Hepatocyte (in vitro differentiated cells): ENCODE results near the gene KRTAP9-9. TPM values are rescaled to one million over a fixed set of nuclear protein-coding genes. Genes with fewer than 3 reads are reported as not detected.

ENCODE experiments used
- DNase-seq: peaks from one replicate; pipeline ENCODE4 v3.0.0-alpha.2; 2016; ENCODE audit warnings: low spot score
- H2AFZ ChIP-seq: fragments of 200-600 bp; sonication (generic); 2 replicates; pipeline ENCODE4 v1.6.0; 2016; ENCODE audit warnings: antibody characterized with exemption, mild to moderate bottlenecking
- H3K27ac ChIP-seq: fragments of 200-600 bp; sonication (generic); 2 replicates; pipeline ENCODE4 v1.5.1; 2016; ENCODE audit warnings: mild to moderate bottlenecking
- H3K27me3 ChIP-seq: fragments of 200-600 bp; sonication (generic); 2 replicates; pipeline ENCODE4 v1.6.1; 2016
- H3K36me3 ChIP-seq: fragments of 200-600 bp; sonication (generic); replicated peaks from 2 replicates; pipeline ENCODE4 v1.5.1; 2016; ENCODE audit warnings: low read depth; ENCODE audit not compliant: insufficient read depth
- H3K4me1 ChIP-seq: fragments of 200-600 bp; sonication (generic); 2 replicates; pipeline ENCODE4 v1.5.1; 2016; ENCODE audit warnings: mild to moderate bottlenecking, moderate library complexity; ENCODE audit not compliant: insufficient read depth
- H3K4me2 ChIP-seq: fragments of 200-600 bp; sonication (generic); 2 replicates; pipeline ENCODE4 v1.6.0; 2016
- H3K4me3 ChIP-seq: fragments of 200-600 bp; sonication (generic); 2 replicates; pipeline ENCODE4 v1.5.1; 2016; ENCODE audit warnings: mild to moderate bottlenecking
- H3K79me2 ChIP-seq: fragments of 200-600 bp; sonication (generic); 2 replicates; pipeline ENCODE4 v1.6.0; 2017; ENCODE audit warnings: mild to moderate bottlenecking
- H3K9me2 ChIP-seq: fragments of 200-600 bp; sonication (generic); replicated peaks from 2 replicates; pipeline ENCODE4 v1.6.0; 2017; ENCODE audit warnings: mild to moderate bottlenecking; ENCODE audit not compliant: insufficient read depth
- H3K9me3 ChIP-seq: fragments of 200-600 bp; sonication (generic); 2 replicates; pipeline ENCODE4 v1.5.1; 2016; ENCODE audit warnings: low read depth, mild to moderate bottlenecking
- H4K20me1 ChIP-seq: fragments of 200-600 bp; sonication (generic); 2 replicates; pipeline ENCODE4 v1.6.0; 2016; ENCODE audit warnings: mild to moderate bottlenecking; ENCODE audit not compliant: insufficient read depth, poor library complexity, severe bottlenecking
- CTCF ChIP-seq: fragments of 200-600 bp; sonication (generic); IDR thresholded peaks from 2 replicates; pipeline ENCODE4 v1.5.1; 2016; ENCODE audit warnings: antibody characterized with exemption, mild to moderate bottlenecking; ENCODE audit not compliant: poor library complexity
- EZH2 ChIP-seq: fragments of 200-600 bp; sonication (generic); IDR thresholded peaks from 2 replicates; pipeline ENCODE4 v1.6.1; 2016; ENCODE audit warnings: antibody characterized with exemption, mild to moderate bottlenecking, borderline replicate concordance
- EZH2phosphoT487 ChIP-seq: fragments of 200-600 bp; sonication (generic); IDR thresholded peaks from one replicate; pipeline ENCODE4 v1.6.1; 2018; ENCODE audit warnings: antibody characterized with exemption, mild to moderate bottlenecking, low read depth, moderate library complexity; ENCODE audit not compliant: unreplicated experiment, severe bottlenecking
- WGBS: methylation state at CpG from one replicate; pipeline ENCODE4 v1.1.6; 2016; ENCODE audit warnings: low lambda C conversion rate; ENCODE audit errors: missing lambda C conversion rate; 5-methylcytosine and 5-hydroxymethylcytosine counted together
- polyA plus RNA-seq: library from polyadenylated mRNA; unstranded; fragments of >200 nt; fragmentation: Nextera tagmentation; extraction: Ambion mirVana; gene quantifications from 2 replicates; pipeline ENCODE4 v1.2.1, GENCODE V29; 2016
- total RNA-seq: library from RNA; depleted of rRNA; stranded (reverse); fragments of >200 nt; gene quantifications from 2 replicates; pipeline ENCODE4 v1.2.3, GENCODE V29; 2014

KRTAP9-9 gene
- total and polyA plus RNA-seq, 2 experiments from 2014 or later, result not detected

GRCh38 chr17:41298458-41299135, 43.4 kb downstream of the KRTAP9-9 start:
- DNase-seq, result no peak
- H3K4me3 ChIP-seq, result no peak overlapping the region
- TF ChIP-seq EZH2 (no peak), CTCF (no peak), EZH2phosphoT487 (no peak)
- no peaks in the 10 kb centered on the region for H3K36me3 ChIP-seq
- H3K9me2 ChIP-seq, result no peaks in the 10 kb centered on the region
- H3K79me2 ChIP-seq, result no peaks in the 10 kb centered on the region
- 90% methylated on average over 19 of the region's 20 CpGs for WGBS
- H3K4me1 ChIP-seq, result no peaks in the 10 kb centered on the region
- no peak overlapping the region for H3K27ac ChIP-seq
- H4K20me1 ChIP-seq, result no peaks in the 10 kb centered on the region
- H3K9me3 ChIP-seq, result no peaks in the 10 kb centered on the region
- no peak overlapping the region for H3K4me2 ChIP-seq
- no peak overlapping the region for H2AFZ ChIP-seq
- no peaks in the 10 kb centered on the region for H3K27me3 ChIP-seq

- H3K4me2 ChIP-seq, result no peak overlapping the region
- no peak overlapping the region for H2AFZ ChIP-seq
- H3K9me3 ChIP-seq, result no peaks in the 10 kb centered on the region
Measured at GRCh38 chr17:41301204-41301790, 46.1 kb downstream of the KRTAP9-9 start.

GRCh38 chr17:41301916-41302901, 47.0 kb downstream of the KRTAP9-9 start, which contains the start of gene KRTAP29-1:
KRTAP29-1 (minus strand) TSS chr17:41302851; CDS start chr17:41302851, 0 bp downstream.
- no peak for TF ChIP-seq EZH2phosphoT487
- WGBS, result 85% methylated on average over 11 of the region's 11 CpGs
- Histone ChIP-seq H3K9me2 (no peaks in the 10 kb centered on the region), H3K9me3 (no peaks in the 10 kb centered on the region), H3K36me3 (no peaks in the 10 kb centered on the region), H2AFZ (no peak within 1 kb of the TSS), H3K27me3 (no peaks in the 10 kb centered on the region), H3K27ac (no peak within 1 kb of the TSS), H3K4me1 (no peaks in the 10 kb centered on the region), H3K4me3 (no peak within 1 kb of the TSS), H3K4me2 (no peak within 1 kb of the TSS), H3K79me2 (no peaks in the 10 kb centered on the region), H4K20me1 (no peaks in the 10 kb centered on the region)
- DNase-seq, result no peak

More at GRCh38 chr17:41301204-41301790, 46.1 kb downstream of the KRTAP9-9 start:
- no peak overlapping the region for H3K4me3 ChIP-seq
- H4K20me1 ChIP-seq, result no peaks in the 10 kb centered on the region
- TF ChIP-seq EZH2phosphoT487 (no peak), CTCF (no peak), EZH2 (no peak)
- WGBS, result 79% methylated on average over 5 of the region's 5 CpGs
- no peak overlapping the region for H3K27ac ChIP-seq
- no peak for DNase-seq
- no peaks in the 10 kb centered on the region for H3K79me2 ChIP-seq
- no peaks in the 10 kb centered on the region for H3K4me1 ChIP-seq
- no peaks in the 10 kb centered on the region for H3K36me3 ChIP-seq
- no peaks in the 10 kb centered on the region for H3K9me2 ChIP-seq
- H3K27me3 ChIP-seq, result no peaks in the 10 kb centered on the region
